Transverse colon (tissue), 3 donors: ENCODE results near the gene DIAPH3.

Source experiments
- POLR2A ChIP-seq: fragments of 450-650 bp; IDR thresholded peaks from one replicate; pipeline ENCODE4 v1.6.1; 2016; ENCODE audit warnings: antibody characterized with exemption, mild to moderate bottlenecking, moderate library complexity
- TF ChIP-seq, protein P1 (sequence below), 5 experiments: fragments of 200-600 bp in 3 of 5; fragments of 450-650 bp in 2 of 5; sonication (generic) in 3 of 5; IDR thresholded peaks; 1 replicate in 2 of 5; 2 replicates in 3 of 5; pipeline ENCODE4 v1.5.1; 2016 to 2017; ENCODE audit warnings: antibody characterized with exemption in 5 of 5, inconsistent platforms in 3 of 5, mild to moderate bottlenecking in 2 of 5, moderate library complexity in 1 of 5

DNA sequence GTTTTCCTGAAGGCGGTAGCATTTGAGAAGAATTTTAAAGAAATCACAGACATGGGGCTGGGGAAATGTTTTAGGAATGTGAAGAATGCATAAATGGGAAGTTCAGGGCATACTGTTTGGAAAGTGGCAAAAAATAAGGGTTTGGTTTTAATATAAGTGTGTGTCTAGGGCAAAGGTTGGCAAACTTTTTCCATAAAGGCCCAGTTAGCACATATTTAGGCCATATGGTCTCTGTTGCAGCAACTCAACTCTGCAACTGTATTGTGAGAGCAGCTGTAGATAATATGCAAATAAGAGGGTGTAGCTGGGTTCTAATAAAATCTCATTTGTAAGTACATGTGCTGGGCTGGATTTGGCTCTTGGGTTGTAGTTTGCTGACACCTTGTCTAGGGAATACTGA lies 521.9 kb downstream of the DIAPH3 start:
- TF ChIP-seq, protein P1, sequence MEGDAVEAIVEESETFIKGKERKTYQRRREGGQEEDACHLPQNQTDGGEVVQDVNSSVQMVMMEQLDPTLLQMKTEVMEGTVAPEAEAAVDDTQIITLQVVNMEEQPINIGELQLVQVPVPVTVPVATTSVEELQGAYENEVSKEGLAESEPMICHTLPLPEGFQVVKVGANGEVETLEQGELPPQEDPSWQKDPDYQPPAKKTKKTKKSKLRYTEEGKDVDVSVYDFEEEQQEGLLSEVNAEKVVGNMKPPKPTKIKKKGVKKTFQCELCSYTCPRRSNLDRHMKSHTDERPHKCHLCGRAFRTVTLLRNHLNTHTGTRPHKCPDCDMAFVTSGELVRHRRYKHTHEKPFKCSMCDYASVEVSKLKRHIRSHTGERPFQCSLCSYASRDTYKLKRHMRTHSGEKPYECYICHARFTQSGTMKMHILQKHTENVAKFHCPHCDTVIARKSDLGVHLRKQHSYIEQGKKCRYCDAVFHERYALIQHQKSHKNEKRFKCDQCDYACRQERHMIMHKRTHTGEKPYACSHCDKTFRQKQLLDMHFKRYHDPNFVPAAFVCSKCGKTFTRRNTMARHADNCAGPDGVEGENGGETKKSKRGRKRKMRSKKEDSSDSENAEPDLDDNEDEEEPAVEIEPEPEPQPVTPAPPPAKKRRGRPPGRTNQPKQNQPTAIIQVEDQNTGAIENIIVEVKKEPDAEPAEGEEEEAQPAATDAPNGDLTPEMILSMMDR (IDR thresholded peaks at IDR 0.05), result no peak
- TF ChIP-seq POLR2A, result no peak
